Left ventricle myocardium superior (tissue), 1 donor: ENCODE data around the gene KPNA2. TPM values are rescaled to one million over a fixed set of nuclear protein-coding genes. Genes with fewer than 3 reads are reported as not detected.
"Not testable (repeated sequence)": the region's sequence is repeated elsewhere in the genome, so short reads cannot be mapped to it uniquely, and the experiment has no call there.

Source experiments
- ATAC-seq: fragments of 200-7000 bp; cut with Tn5 transposase; one replicate; pipeline ENCODE4 v1.9.1; 2020; ENCODE audit warnings: mild to moderate bottlenecking, moderate library complexity
- DNase-seq: peaks from one replicate; pipeline ENCODE4 v3.0.0-alpha.2; 2020
- intact Hi-C: fragments of 100-400 bp; cut with micrococcal nuclease; formaldehyde crosslinking; loops from one replicate; pipeline ENCODE4 v1.11.0; 2022
- total RNA-seq: library from RNA; stranded (reverse); fragmentation: NEBNext Ultra II Directional; extraction: Animal tissue kit (Norgen Biotek cat#: 25700); gene quantifications from one replicate; pipeline ENCODE4 v1.2.1, GENCODE V29; 2021
- donor health status: DM: no; HTN: yes; CAD: no; lungs with severe emphysema.

Gene KPNA2
- total RNA-seq, 1 donor from 2014 or later = 21.3 TPM

- DNase-seq, ATAC-seq, intact Hi-C loops: not testable (repeated sequence)
Measured at GRCh38 chr17:68051321-68052312, 16.1 kb downstream of the KPNA2 start.

- ATAC-seq (no peak), DNase-seq (peak; percentile 51)
- intact Hi-C loops = no loop called here
Measured at GRCh38 chr17:68052810-68053209, 17.3 kb downstream of the KPNA2 start.

DNA sequence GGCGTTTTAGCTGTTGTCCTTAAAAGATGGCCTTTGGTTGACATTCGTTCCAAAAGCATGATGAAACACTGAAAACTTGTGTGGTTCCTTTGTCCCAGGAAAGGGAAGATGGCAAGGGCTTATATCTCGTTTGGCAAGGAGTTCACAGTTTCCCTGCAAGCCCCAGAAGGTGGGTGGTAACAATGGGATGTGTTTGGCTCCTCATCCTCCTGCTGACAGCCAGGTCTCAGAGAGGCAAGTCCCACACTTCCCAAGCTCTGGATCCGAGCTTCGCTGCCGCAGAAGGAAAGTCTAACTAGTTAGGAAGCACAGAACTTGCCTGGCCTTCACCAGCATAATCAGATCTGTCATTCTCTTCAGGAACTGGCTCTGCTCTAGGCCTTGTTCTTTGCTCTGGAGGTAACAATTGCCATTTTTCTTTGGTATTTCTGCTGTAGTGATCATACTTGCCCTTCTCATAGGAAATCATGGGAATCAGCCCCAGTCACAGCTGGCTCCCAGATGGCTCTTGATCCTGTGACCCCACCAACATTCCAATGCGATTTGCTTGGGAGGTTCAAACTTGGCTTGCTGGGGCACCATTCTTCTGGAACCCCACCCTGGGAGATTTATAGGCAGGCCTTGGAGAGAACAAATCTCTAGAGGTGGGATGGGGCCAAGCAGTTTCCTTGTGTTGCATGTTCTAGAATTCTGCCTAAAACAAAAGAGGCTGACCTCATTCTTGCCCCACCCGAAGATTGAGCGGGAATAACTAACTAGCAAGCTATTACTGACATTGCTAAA, 17.9 kb downstream of the KPNA2 start:
- ATAC-seq (peak; percentile 88), DNase-seq (peak; percentile 62)
- intact Hi-C loops = no loop called here

- intact Hi-C loops = no loop called here
- ATAC-seq = peak; percentile 36
- DNase-seq = no peak
Measured at GRCh38 chr17:68054296-68054900, 18.9 kb downstream of the KPNA2 start.

GRCh38 chr17:68057531-68057952, 22.0 kb downstream of the KPNA2 start:
- intact Hi-C loops = no loop called here
- ATAC-seq (no peak), DNase-seq (no peak)

GRCh38 chr17:68060336-68060735, 24.8 kb downstream of the KPNA2 start:
- intact Hi-C loops = no loop called here
- ATAC-seq (no peak), DNase-seq (no peak)

DNA sequence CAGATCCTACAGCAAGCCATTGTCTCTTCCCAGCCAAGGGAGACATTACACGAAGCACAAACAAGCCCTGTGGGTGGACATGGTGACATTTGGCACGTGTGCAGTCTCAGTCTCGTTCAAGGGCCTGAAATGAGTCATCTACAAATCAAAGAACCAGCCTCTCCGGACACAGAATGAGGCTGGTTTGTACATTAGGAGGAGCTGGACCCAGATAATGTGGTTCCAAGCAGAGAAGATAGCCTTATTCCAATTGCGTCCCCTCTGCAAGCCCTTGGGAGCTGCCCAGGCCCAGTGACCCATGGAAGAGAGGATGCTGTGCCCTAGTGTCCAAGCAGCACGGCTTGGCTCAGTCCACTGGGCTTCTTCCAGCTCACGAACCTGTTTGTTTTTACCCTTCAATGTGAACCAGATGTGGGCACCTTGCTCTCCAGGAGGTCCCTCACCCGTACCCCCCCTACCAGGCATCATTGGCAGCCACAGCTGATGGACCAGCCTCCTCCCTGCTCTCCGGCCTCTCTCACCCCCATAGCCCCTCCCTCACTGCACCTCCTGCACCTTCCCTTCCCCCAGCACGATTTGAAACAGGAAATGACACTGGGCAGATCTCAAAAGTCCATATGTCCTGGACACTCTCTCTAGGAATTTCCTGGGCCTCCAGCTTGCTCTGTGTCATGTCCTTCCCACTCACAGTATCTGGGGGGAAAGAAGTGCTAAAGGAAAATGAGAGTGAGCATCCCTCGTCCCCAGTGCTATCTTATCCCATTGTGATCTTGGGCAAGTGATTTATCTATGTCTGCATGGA, 26.2 kb downstream of the KPNA2 start:
- intact Hi-C loops = no loop called here
- DNase-seq (no peak), ATAC-seq (peak; percentile 55)

GRCh38 chr17:68065366-68065765, 29.8 kb downstream of the KPNA2 start:
- intact Hi-C loops, ATAC-seq, DNase-seq: not testable (repeated sequence)

GRCh38 chr17:68068512-68068911, 33.0 kb downstream of the KPNA2 start:
- ATAC-seq, intact Hi-C loops, DNase-seq: not testable (repeated sequence)

DNA sequence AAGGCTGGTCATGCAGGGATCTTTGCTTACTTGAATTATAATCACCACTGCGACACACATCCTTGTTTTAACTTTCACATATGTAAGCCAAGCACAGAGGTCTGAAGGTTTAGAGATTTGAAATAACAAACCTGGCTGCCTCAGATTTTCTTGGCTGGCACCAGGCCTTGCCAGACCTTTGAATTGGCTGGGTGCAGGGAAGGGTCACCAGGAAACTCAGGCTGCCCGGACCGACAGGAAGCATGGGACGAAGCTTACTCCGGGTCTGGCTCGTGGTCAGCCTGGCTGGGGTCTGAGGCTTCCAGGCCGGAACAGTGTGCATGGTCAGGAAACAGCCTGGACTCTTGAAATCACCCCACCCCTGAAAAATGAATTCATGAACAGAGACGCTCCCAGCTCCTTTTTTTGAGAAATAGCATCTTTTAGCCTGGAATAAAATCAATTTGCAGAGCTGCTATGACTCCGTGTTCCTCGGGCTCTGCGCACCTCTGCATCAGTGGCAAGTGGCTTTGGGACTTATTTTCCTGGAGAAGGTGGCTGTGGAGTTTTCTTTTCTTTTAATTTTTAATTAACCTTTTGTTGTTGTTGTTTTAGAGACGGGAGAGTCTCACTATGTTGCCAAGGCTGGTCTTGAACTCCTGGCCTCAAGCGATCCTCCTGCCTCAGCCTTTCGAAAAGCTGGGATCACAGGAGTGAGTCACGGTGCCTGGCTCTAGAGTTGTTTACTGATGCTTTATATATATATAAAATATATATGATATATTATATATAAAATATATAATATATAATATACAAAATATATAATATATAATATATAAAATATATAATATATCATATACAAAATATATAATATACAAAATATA, 35.3 kb downstream of the KPNA2 start:
- intact Hi-C loops = not testable (repeated sequence)
- peak; percentile 81 for ATAC-seq
- DNase-seq = peak; percentile 58

GRCh38 chr17:68074279-68074678, 38.7 kb downstream of the KPNA2 start:
- intact Hi-C loops = no loop called here
- DNase-seq (no peak), ATAC-seq (no peak)

- DNase-seq, intact Hi-C loops, ATAC-seq: not testable (repeated sequence)
Measured at GRCh38 chr17:68075953-68076607, 40.5 kb downstream of the KPNA2 start.

GRCh38 chr17:68077498-68077897, 42.0 kb downstream of the KPNA2 start:
- DNase-seq, ATAC-seq, intact Hi-C loops: not testable (repeated sequence)

GRCh38 chr17:68080411-68081150, 45.0 kb downstream of the KPNA2 start:
- no peak for ATAC-seq

DNA sequence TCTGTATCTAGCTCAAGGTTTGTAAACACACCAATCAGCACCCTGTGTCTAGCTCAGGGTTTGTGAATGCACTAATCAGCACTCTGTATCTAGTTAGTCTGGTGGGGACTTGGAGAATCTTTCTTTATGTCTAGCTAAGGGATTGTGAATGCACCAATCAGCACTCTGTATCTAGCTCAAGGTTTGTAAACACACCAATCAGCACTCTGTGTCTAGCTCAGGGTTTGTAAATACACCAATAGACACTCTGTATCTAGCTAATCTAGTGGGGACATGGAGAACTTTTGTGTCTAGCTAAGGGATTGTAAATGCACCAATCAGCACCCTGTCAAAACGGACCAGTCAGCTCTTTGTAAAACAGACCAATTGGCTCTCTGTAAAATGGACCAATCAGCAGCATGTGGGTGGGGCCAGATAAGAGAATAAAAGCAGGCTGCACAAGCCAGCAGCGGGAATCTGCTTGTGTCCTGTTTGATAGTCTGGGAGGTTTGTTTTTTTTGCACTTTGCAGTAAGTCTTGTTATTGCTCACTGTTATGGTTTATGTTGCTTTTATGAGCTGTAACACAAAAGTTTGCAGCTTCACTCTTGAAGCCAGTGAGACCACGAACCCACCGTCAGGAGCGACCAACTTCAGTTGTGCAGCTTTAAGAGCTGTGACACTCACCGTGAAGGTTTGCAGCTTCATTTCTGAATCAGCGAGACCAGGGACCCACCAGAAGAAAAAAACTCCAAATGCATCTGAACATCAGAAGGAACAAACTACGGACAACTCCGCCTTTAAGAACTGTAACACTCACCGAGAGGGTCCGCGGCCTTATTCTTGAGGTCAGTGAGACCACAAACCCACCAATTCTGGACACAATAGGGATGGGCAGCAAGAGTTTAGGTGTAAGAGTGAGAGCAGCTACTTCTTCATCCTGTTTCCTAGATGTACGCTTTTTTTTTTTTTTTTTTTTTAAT, 46.0 kb downstream of the KPNA2 start:
- DNase-seq, ATAC-seq, intact Hi-C loops: not testable (repeated sequence)

More at GRCh38 chr17:68080411-68081150, 45.0 kb downstream of the KPNA2 start:
- intact Hi-C loops = no loop called here
- DNase-seq = no peak
